H1 (cell line): Measurements from ENCODE around the gene TRIAP1. TPM values are rescaled to one million over a fixed set of nuclear protein-coding genes. Genes with fewer than 3 reads are reported as not detected.

Source experiments
- CTCF ChIA-PET: fragments of 300-600 bp; sonication (Branson Sonifier 250); formaldehyde crosslinking; loops from one replicate; lab custom pipeline; 2021; ENCODE audit not compliant: partially characterized antibody; lab: Charles Lee
- POLR2A ChIA-PET: fragments of 300-600 bp; sonication (Branson Sonifier 250); formaldehyde crosslinking; loops from one replicate; lab custom pipeline; 2021; ENCODE audit warnings: inconsistent platforms; ENCODE audit not compliant: partially characterized antibody; lab: Charles Lee
- DNase-seq, 2 experiments: peaks; one replicate each; pipeline versions ENCODE4 v3.0.0 to v3.0.0-alpha.2; 2010 to 2022; ENCODE audit warnings: low spot score in 2 of 2, low read depth in 1 of 2, mixed read lengths in 1 of 2
- FAIRE-seq: peaks from 2 replicates; lab custom pipeline; 2011; peaks lifted over from hg19 to GRCh38; lab: Jason Lieb, UNC
- H2AFZ ChIP-seq: 2 replicates; pipeline ENCODE4 v1.8.1; 2012; ENCODE audit warnings: low read length, inconsistent platforms
- H2AK5ac ChIP-seq: 2 replicates; pipeline ENCODE4 v1.6.1; 2013; ENCODE audit warnings: low read depth, low read length
- H2BK120ac ChIP-seq: replicated peaks from 2 replicates; pipeline ENCODE3; 2013; ENCODE audit warnings: low read depth, low read length, inconsistent platforms
- H2BK12ac ChIP-seq: 2 replicates; pipeline ENCODE4 v1.6.1; 2013; ENCODE audit warnings: low read depth, low read length
- H2BK15ac ChIP-seq: 2 replicates; pipeline ENCODE4 v1.6.1; 2013; ENCODE audit warnings: low read length
- H2BK20ac ChIP-seq: 2 replicates; pipeline ENCODE4 v1.6.1; 2013; ENCODE audit warnings: low read length
- H2BK5ac ChIP-seq: 2 replicates; pipeline ENCODE4 v1.6.1; 2013; ENCODE audit warnings: low read depth, low read length
- H3K14ac ChIP-seq: 2 replicates; pipeline ENCODE4 v1.6.1; 2013; ENCODE audit warnings: inconsistent platforms; ENCODE audit not compliant: insufficient read length
- H3K18ac ChIP-seq: 2 replicates; pipeline ENCODE4 v1.6.1; 2013; ENCODE audit warnings: low read length; ENCODE audit errors: extremely low read depth
- H3K23ac ChIP-seq: 2 replicates; pipeline ENCODE4 v1.6.1; 2013; ENCODE audit warnings: inconsistent platforms; ENCODE audit not compliant: insufficient read length
- H3K23me2 ChIP-seq: 2 replicates; pipeline ENCODE4 v1.6.1; 2013; ENCODE audit warnings: low read depth, low read length
- H3K27ac ChIP-seq: 2 replicates; pipeline ENCODE4 v1.6.1; 2011; ENCODE audit warnings: low read depth, low read length, inconsistent platforms
- H3K27me3 ChIP-seq, 4 experiments: replicated peaks in 1 of 4; 1 replicate in 1 of 4; 2 replicates in 3 of 4; pipeline versions ENCODE4 v1.6.1 to v1.8.1; 2011 to 2013; ENCODE audit warnings: low read length in 3 of 4, mild to moderate bottlenecking in 3 of 4, inconsistent platforms in 2 of 4, mixed read lengths in 2 of 4, moderate library complexity in 1 of 4; ENCODE audit not compliant: control insufficient read depth in 3 of 4, insufficient read depth in 3 of 4; ENCODE audit errors: extremely low read depth in 1 of 4
- H3K36me3 ChIP-seq, 4 experiments: 2 replicates each; pipeline versions ENCODE4 v1.6.1 to v1.8.1; 2011 to 2013; ENCODE audit warnings: mild to moderate bottlenecking in 4 of 4, low read length in 3 of 4, moderate library complexity in 2 of 4, control low read depth in 1 of 4, inconsistent platforms in 1 of 4; ENCODE audit not compliant: insufficient read depth in 4 of 4, control insufficient read depth in 2 of 4
- H3K4ac ChIP-seq: replicated peaks from 2 replicates; pipeline ENCODE3; 2013; ENCODE audit warnings: low read length, low read depth, mixed read lengths, inconsistent platforms; ENCODE audit not compliant: insufficient read length
- H3K4me1 ChIP-seq, 4 experiments: replicated peaks in 1 of 4; 1 replicate in 1 of 4; 2 replicates in 3 of 4; pipeline versions ENCODE4 v1.6.1 to v1.8.1; 2011 to 2013; ENCODE audit warnings: low read length in 3 of 4, inconsistent platforms in 2 of 4, mixed read lengths in 1 of 4; ENCODE audit not compliant: insufficient read depth in 4 of 4, control insufficient read depth in 3 of 4
- H3K4me2 ChIP-seq, 2 experiments: 2 replicates each; pipeline versions ENCODE4 v1.6.1 to v1.8.1; 2011 to 2013; ENCODE audit warnings: low read depth in 2 of 2, low read length in 2 of 2, control low read depth in 1 of 2, inconsistent platforms in 1 of 2, mild to moderate bottlenecking in 1 of 2; ENCODE audit not compliant: insufficient read depth in 1 of 2
- H3K4me3 ChIP-seq, 4 experiments: fragments of 200-600, 300-600 bp in 1 of 4; sonication (generic), shearing (Covaris generic), sonication (Bioruptor Twin) in 1 of 4; 2 replicates each; pipeline versions ENCODE4 v1.5.1 to v1.8.1; 2011 to 2016; ENCODE audit warnings: low read length in 4 of 4, low read depth in 3 of 4, control low read depth in 2 of 4, inconsistent platforms in 2 of 4, mild to moderate bottlenecking in 2 of 4, mixed read lengths in 1 of 4, moderate library complexity in 1 of 4; ENCODE audit not compliant: insufficient read depth in 2 of 4; ENCODE audit errors: extremely low read depth in 1 of 4
- H3K56ac ChIP-seq: replicated peaks from 2 replicates; pipeline ENCODE3; 2013; ENCODE audit warnings: low read depth, mild to moderate bottlenecking, mixed read lengths, low read length, inconsistent platforms; ENCODE audit not compliant: insufficient read length
- H3K79me1 ChIP-seq: 2 replicates; pipeline ENCODE4 v1.6.1; 2013; ENCODE audit warnings: low read depth, low read length, control low read depth
- H3K79me2 ChIP-seq, 2 experiments: 2 replicates each; pipeline versions ENCODE4 v1.6.1 to v1.8.1; 2012 to 2013; ENCODE audit warnings: low read length in 2 of 2, mild to moderate bottlenecking in 2 of 2, inconsistent platforms in 1 of 2; ENCODE audit not compliant: insufficient read depth in 2 of 2, control insufficient read depth in 1 of 2
- H3K9ac ChIP-seq, 4 experiments: replicated peaks in 1 of 4; 1 replicate in 1 of 4; 2 replicates in 3 of 4; pipeline versions ENCODE4 v1.6.1 to v1.8.1; 2011 to 2013; ENCODE audit warnings: low read depth in 3 of 4, low read length in 3 of 4, control low read depth in 2 of 4, mild to moderate bottlenecking in 2 of 4, moderate library complexity in 2 of 4, inconsistent platforms in 1 of 4; ENCODE audit errors: extremely low read depth in 1 of 4
- H3K9me3 ChIP-seq, 2 experiments: 2 replicates each; pipeline versions ENCODE4 v1.6.1 to v1.8.1; 2012 to 2013; ENCODE audit warnings: mild to moderate bottlenecking in 2 of 2, moderate library complexity in 2 of 2, control low read depth in 1 of 2, inconsistent platforms in 1 of 2, low read depth in 1 of 2, low read length in 1 of 2, mixed read lengths in 1 of 2; ENCODE audit not compliant: insufficient read depth in 2 of 2
- H4K20me1 ChIP-seq, 2 experiments: replicated peaks in 1 of 2; 2 replicates each; pipeline versions ENCODE3 to v1.8.1; 2011 to 2013; ENCODE audit warnings: inconsistent platforms in 2 of 2, low read length in 2 of 2, mild to moderate bottlenecking in 1 of 2; ENCODE audit not compliant: insufficient read depth in 2 of 2, control insufficient read depth in 1 of 2
- H4K5ac ChIP-seq: 2 replicates; pipeline ENCODE4 v1.6.1; 2013; ENCODE audit warnings: low read length, low read depth, mixed read lengths, inconsistent platforms; ENCODE audit not compliant: insufficient read length
- H4K8ac ChIP-seq: 2 replicates; pipeline ENCODE4 v1.8.0; 2013; ENCODE audit warnings: mild to moderate bottlenecking, moderate library complexity, low read length, inconsistent platforms; ENCODE audit not compliant: insufficient read depth; ENCODE audit errors: extremely low read depth
- H4K91ac ChIP-seq: replicated peaks from 2 replicates; pipeline ENCODE3; 2013; ENCODE audit warnings: low read length, mixed read lengths, inconsistent platforms; ENCODE audit not compliant: insufficient read length
- BCL11A ChIP-seq, 2 experiments: IDR thresholded peaks; one replicate each; pipeline ENCODE4 v1.6.1; 2011; ENCODE audit warnings: low read depth in 2 of 2, low read length in 2 of 2, mild to moderate bottlenecking in 2 of 2
- KDM1A ChIP-seq: fragments of 200-600, 300-600 bp; sonication (generic); IDR thresholded peaks from 2 replicates; pipeline ENCODE4 v1.7.1; 2016; ENCODE audit warnings: mild to moderate bottlenecking, low read length, borderline replicate concordance
- MAFK ChIP-seq: IDR thresholded peaks from 2 replicates; pipeline ENCODE4 v1.6.1; 2012; ENCODE audit warnings: low read depth, mild to moderate bottlenecking, improper control_type of control experiment, low read length
- NRF1 ChIP-seq: IDR thresholded peaks from 2 replicates; pipeline ENCODE4 v1.6.1; 2011; ENCODE audit warnings: mild to moderate bottlenecking, low read depth, low read length, improper control_type of control experiment
- POU5F1 ChIP-seq: IDR thresholded peaks from 2 replicates; pipeline ENCODE4 v1.6.1; 2011; ENCODE audit warnings: low read depth, mild to moderate bottlenecking, low read length, moderate library complexity
- RAD21 ChIP-seq, 2 experiments: IDR thresholded peaks in 1 of 2; conservative IDR thresholded peaks in 1 of 2; 2 replicates each; pipeline ENCODE4 v1.6.1; 2011; ENCODE audit warnings: low read depth in 2 of 2, low read length in 2 of 2, improper control_type of control experiment in 1 of 2, inconsistent platforms in 1 of 2, mild to moderate bottlenecking in 1 of 2, moderate library complexity in 1 of 2
- SAP30 ChIP-seq: fragments of 300-600 bp; sonication (generic); IDR thresholded peaks from 2 replicates; pipeline ENCODE4 v1.7.1; 2012; ENCODE audit warnings: low read length, moderate library complexity, mild to moderate bottlenecking, inconsistent platforms; ENCODE audit not compliant: insufficient read depth, insufficient replicate concordance
- SP4 ChIP-seq: IDR thresholded peaks from 2 replicates; pipeline ENCODE4 v1.6.1; 2012; ENCODE audit warnings: low read length, inconsistent platforms
- ZNF274 ChIP-seq: IDR thresholded peaks from 2 replicates; pipeline ENCODE4 v1.7.0; 2012; ENCODE audit warnings: low read length, borderline replicate concordance; ENCODE audit errors: extremely low read depth
- WGBS, 2 experiments: shearing (Covaris generic) in 1 of 2; methylation state at CpG; one replicate each; pipeline versions ENCODE4 v1.1.6 to v1.1.7; 2013 to 2015; ENCODE audit warnings: low lambda C conversion rate in 2 of 2, mixed read lengths in 2 of 2, inconsistent platforms in 1 of 2, low coverage in 1 of 2, missing lambda C conversion rate in 1 of 2; ENCODE audit not compliant: insufficient replicate concordance in 2 of 2, insufficient coverage in 1 of 2, insufficient read length in 1 of 2; ENCODE audit errors: extremely low coverage in 1 of 2, missing lambda C conversion rate in 1 of 2; 5-methylcytosine and 5-hydroxymethylcytosine counted together
- polyA plus RNA-seq, 7 experiments: library from polyadenylated mRNA; depleted of rRNA in 3 of 7; stranded (reverse) in 5 of 7; unstranded in 2 of 7; fragments of >200 nt in 5 of 7; fragments of 200-250 nt in 2 of 7; gene quantifications; 1 replicate in 5 of 7; 2 replicates in 1 of 7; 4 replicates in 1 of 7; pipeline versions ENCODE4 v1.2.1 to v1.2.3, GENCODE V29; 2011 to 2013; ENCODE audit warnings: missing spikeins in 2 of 7, mixed read lengths in 2 of 7
- total RNA-seq: library from RNA; stranded (reverse); fragmentation: NEBNext Ultra II Directional; extraction: Animal tissue kit (Norgen Biotek cat#: 25700); gene quantifications from 2 replicates; pipeline ENCODE4 v1.2.1, GENCODE V29; 2021
- TF ChIP-seq, protein P1 (sequence below): IDR thresholded peaks from 2 replicates; pipeline ENCODE4 v1.6.1; 2011; ENCODE audit warnings: low read length, improper control_type of control experiment
- TF ChIP-seq, protein P2 (sequence below): IDR thresholded peaks from 2 replicates; pipeline ENCODE4 v1.6.1; 2012; ENCODE audit warnings: low read length, inconsistent platforms

TRIAP1 gene
- total and polyA plus RNA-seq, 2 of the 8 experiments (the other 6 are each of a cell fraction or from before 2014, with no cell fraction given): 42.0 to 63.4 TPM

DNA sequence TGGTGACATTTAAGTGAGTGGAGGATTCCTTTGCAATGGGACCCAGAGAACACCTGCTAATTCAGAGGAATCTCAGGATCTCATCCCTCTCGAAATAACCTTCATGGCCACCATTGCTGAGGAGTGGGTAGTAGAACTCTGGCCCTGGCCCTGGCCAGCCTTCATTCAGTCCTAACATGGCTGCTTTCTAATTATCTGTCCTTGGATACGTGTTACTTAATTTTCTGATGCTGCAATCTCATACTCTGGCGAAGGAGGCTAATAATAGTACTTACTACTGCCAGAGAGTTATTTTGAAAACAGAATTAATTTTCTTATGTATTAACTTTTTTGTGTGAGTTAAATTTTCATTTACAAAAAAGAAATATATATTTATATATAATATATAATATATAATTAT, 20.4 kb downstream of the TRIAP1 start:
- ChIA-PET CTCF (interaction anchor here (0.9 to 1.0 kb wide), 2 partner anchors 51 to 94 kb away, joined by 3 to 4 read pairs; no protein-coding TSS in a partner anchor), POLR2A (no interaction called here)
- H3K23me2 ChIP-seq: no peaks in the 10 kb centered on the region
- no peaks in the 10 kb centered on the region for H4K20me1 ChIP-seq
- H3K36me3 ChIP-seq: no peaks in the 10 kb centered on the region
- 92% methylated on average over 3 of the region's 3 CpGs; no CpG with 5 or more reads in 1 of the 2 experiments for WGBS, 2 experiments
- no peak overlapping the region for H4K5ac ChIP-seq
- H3K18ac ChIP-seq: no peak overlapping the region
- no peak overlapping the region for H4K8ac ChIP-seq
- H3K23ac ChIP-seq: no peak overlapping the region
- H4K91ac ChIP-seq: no peak overlapping the region
- FAIRE-seq: no peak
- H2AFZ ChIP-seq: peak overlapping the region; percentile 34
- no peaks in the 10 kb centered on the region for H3K79me2 ChIP-seq
- no peak overlapping the region for H3K4ac ChIP-seq
- H2BK5ac ChIP-seq: no peak overlapping the region
- no peak overlapping the region for H3K4me3 ChIP-seq
- no peak overlapping the region for H3K4me2 ChIP-seq
- H2BK15ac ChIP-seq: no peak overlapping the region
- H2BK12ac ChIP-seq: no peak overlapping the region
- H3K14ac ChIP-seq: no peak overlapping the region
- peaks cover 0 to 2% of the 10 kb centered on the region in 2 experiments; a peak in 1 of 4 replicates for H3K9me3 ChIP-seq
- DNase-seq: no peak
- H2AK5ac ChIP-seq: no peak overlapping the region
- no peak overlapping the region for H3K27ac ChIP-seq
- H3K27me3 ChIP-seq: no peaks in the 10 kb centered on the region
- H3K56ac ChIP-seq: no peak overlapping the region
- H3K9ac ChIP-seq: no peak overlapping the region
- no peak overlapping the region for H2BK20ac ChIP-seq
- H3K4me1 ChIP-seq: peaks cover 0 to 6% (median 0%) of the 10 kb centered on the region in 4 experiments; a peak in 1 of 7 replicates
- H3K79me1 ChIP-seq: no peaks in the 10 kb centered on the region
- no peak overlapping the region for H2BK120ac ChIP-seq
- TF ChIP-seq MAFK (no peak), SAP30 (no peak), KDM1A (no peak), BCL11A (IDR thresholded peaks at IDR 0.05; ENCODE audit: low read depth in 2 of 2, low read length in 2 of 2) (no peak), NRF1 (no peak), ZNF274 (no peak), SP4 (no peak), POU5F1 (no peak), RAD21 (IDR thresholded peaks at IDR 0.05 in 1 of 2, conservative IDR thresholded peaks at IDR 0.05 in 1 of 2; ENCODE audit: low read depth in 2 of 2, low read length in 2 of 2) (no peak)
- TF ChIP-seq, protein P1, sequence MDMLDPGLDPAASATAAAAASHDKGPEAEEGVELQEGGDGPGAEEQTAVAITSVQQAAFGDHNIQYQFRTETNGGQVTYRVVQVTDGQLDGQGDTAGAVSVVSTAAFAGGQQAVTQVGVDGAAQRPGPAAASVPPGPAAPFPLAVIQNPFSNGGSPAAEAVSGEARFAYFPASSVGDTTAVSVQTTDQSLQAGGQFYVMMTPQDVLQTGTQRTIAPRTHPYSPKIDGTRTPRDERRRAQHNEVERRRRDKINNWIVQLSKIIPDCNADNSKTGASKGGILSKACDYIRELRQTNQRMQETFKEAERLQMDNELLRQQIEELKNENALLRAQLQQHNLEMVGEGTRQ: no peak
- TF ChIP-seq, protein P2, sequence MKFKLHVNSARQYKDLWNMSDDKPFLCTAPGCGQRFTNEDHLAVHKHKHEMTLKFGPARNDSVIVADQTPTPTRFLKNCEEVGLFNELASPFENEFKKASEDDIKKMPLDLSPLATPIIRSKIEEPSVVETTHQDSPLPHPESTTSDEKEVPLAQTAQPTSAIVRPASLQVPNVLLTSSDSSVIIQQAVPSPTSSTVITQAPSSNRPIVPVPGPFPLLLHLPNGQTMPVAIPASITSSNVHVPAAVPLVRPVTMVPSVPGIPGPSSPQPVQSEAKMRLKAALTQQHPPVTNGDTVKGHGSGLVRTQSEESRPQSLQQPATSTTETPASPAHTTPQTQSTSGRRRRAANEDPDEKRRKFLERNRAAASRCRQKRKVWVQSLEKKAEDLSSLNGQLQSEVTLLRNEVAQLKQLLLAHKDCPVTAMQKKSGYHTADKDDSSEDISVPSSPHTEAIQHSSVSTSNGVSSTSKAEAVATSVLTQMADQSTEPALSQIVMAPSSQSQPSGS: no peak
